GM12874 (cell line): ENCODE measurements around the gene TMEM141.
A peak's percentile ranks its signal among the peaks of the same experiment; 100 is the strongest.

Experiments
- TF ChIP-seq, protein P1 (sequence below): IDR thresholded peaks from 2 replicates; pipeline ENCODE4 v1.5.1; 2011; ENCODE audit warnings: low read depth, mild to moderate bottlenecking, control low read depth, low read length, moderate library complexity; ENCODE audit not compliant: insufficient read depth

Gene TMEM141

DNA sequence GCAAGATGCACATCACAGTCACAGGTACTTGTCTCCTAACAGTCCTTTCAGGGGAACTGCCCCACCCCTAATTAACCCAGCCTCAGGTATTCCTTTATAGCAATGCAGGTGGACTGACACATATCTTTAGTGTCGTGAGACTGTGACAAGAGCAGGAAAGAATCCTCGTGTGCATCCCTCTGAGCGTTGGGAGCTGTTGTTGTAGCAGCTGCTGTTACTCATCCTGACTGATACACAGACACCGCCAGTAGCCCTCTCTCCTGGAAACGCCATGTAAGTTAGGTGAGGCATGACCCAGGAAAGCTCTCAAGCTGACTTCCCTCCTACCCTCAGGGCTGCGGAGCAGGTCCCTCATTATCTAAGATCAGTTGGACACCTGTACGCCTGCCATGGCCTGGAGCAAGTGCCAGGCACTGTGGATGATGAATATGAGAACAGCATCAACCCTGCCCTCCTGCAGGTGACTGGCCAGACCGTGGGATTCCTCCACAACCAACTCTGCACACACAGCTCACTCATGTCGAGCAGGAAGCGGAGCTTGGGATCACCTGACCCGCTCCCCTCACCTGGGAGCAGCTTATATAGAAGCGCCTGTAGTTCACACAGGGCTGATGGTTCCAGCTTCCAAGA lies 16.6 kb upstream of the TMEM141 start:
- TF ChIP-seq, protein P1, sequence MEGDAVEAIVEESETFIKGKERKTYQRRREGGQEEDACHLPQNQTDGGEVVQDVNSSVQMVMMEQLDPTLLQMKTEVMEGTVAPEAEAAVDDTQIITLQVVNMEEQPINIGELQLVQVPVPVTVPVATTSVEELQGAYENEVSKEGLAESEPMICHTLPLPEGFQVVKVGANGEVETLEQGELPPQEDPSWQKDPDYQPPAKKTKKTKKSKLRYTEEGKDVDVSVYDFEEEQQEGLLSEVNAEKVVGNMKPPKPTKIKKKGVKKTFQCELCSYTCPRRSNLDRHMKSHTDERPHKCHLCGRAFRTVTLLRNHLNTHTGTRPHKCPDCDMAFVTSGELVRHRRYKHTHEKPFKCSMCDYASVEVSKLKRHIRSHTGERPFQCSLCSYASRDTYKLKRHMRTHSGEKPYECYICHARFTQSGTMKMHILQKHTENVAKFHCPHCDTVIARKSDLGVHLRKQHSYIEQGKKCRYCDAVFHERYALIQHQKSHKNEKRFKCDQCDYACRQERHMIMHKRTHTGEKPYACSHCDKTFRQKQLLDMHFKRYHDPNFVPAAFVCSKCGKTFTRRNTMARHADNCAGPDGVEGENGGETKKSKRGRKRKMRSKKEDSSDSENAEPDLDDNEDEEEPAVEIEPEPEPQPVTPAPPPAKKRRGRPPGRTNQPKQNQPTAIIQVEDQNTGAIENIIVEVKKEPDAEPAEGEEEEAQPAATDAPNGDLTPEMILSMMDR = no peak

DNA sequence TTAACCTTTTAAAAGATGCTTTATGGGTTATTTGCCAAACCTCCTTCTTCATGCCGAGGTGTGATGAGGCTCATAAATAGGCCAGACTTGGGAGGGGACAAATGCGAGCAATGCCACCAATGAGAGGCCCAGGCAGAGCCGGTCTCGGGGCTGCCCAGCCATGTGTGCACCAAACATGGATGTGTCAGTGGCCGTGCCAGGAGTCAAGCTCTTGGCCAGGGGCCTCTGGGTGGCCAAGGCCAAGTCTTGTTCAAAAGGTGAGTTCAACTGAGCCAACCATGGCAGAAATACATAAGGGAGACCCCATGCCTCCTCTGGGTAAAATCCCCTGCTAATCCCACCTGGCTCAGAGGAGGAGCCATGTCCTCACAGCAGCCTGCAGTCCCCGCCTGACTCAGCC lies 16.0 kb upstream of the TMEM141 start:
- TF ChIP-seq, protein P1 = no peak

DNA sequence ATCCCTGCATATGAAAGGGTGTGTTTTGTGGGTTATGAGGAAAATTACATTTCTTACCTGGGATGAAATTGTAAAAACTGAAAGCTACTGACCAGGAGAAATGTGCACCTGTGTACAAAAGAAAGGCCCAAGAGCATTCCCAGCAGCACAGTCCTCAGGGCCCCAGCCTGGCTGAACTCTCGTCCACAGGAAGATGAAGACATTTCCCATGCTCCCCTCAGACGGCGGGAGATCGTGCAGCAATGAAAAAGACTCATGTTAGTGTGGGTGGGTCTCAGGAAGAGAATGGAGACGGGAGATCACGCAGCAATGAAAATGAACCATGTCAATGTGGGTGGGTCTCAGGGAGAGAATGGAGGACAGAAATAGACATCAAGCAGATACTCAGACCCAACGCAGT lies 14.2 kb upstream of the TMEM141 start:
- TF ChIP-seq, protein P1 = no peak

DNA sequence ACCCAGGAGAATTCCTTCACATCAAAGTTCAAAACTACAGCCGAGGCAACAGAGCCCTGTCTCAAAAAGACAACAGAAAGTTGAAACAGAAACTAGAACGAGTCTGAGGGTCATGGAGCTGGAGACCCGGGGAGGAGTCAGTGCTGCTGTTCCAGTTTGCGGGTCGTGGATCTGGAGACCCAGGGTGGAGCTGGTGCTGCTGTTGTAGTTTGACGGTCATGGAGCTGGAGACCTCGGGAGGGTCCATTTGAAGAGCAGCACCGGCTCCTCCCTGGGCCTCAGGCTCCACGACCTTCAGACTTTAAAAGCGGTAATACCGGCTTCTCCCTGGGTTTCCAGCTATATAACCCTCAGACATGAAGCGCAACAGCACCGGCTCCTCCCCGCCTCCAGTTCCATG lies 13.8 kb upstream of the TMEM141 start:
- TF ChIP-seq, protein P1 = no peak

DNA sequence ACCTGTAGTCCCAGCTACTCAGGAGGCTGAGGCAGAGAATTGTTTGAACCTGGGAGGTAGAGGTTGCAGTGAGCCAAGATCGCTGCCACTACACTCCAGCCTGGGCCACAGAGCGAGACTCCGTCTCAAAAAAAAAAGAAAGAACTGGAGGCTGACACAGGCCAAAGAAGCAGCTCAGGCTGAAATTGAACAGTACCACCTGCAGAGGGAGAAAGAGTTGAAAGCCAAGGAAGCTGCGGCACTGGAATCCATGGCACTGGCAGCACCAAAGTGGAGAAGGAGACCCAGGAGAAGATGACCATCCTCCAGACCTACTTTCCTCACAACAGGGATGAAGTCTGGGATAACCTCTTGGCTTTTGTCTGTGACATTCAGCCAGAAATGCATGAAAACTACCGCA lies 11.3 kb upstream of the TMEM141 start:
- TF ChIP-seq, protein P1 = no peak

DNA sequence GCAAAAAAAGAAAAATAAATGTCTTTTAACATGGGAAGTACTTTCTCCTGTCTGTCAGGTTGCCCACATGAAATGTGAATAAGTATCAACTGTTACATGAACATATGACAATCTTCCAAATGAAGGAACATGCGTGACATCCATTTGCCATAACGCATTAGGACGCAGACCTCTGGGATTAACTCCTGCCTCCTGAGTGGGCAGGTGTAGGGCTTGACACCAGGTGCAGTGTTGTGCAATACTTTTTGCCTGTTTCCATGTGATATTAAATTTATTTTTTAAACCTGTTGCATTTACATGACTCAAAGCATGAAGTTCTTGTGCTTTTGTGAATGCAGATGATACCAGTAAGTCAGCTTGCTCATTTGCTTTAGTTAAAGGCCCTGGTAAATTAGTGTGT lies 8.7 kb upstream of the TMEM141 start:
- TF ChIP-seq, protein P1 = no peak

DNA sequence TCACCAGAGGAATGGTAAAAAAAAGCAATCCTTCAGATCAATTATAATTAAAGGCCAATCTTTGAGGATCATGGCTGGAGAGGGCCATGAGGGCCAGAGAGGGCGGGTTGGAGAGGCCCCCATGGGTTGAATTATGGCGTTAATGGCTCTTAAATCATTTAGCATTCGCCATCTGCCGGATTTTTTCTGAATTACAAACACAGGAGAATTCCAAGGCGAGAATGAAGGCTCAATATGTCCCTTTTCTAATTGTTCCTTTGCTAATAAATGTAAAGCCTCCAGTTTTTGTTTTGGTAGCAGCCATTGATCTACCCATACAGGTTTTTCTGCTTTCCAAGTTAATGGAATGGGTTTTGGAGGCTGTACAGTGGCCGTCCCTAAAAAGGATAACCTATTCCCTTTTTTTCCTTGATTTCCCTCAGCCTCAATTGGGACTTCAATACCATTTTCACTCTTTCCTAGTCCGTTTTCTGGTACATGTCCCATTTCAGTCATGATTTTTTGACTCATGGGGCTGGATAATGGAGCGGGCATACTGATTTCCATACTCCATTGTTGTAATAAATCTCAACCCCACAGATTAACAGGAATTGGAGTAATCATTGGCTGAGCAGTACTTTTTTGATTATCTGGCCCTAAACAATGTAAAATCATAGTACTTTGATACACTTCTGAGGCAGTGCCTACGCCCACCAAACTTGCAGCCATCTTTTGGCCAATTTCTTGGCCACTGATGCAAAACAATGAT lies 6.7 kb upstream of the TMEM141 start:
- TF ChIP-seq, protein P1 = peak; percentile 30
